ENCODE results near the gene SYNGR3. TPM values are rescaled to one million over a fixed set of nuclear protein-coding genes. Genes with fewer than 3 reads are reported as not detected.
"Not testable (repeated sequence)": the region's sequence is repeated elsewhere in the genome, so short reads cannot be mapped to it uniquely, and the experiment has no call there.

The SYNGR3 gene
- total RNA-seq, 1 experiment from 2014 or later = 4.0 TPM

- no peak for DNase-seq (ENCODE audit: extremely low read depth, low read depth)
Measured at GRCh38 chr16:2026461-2027023, 36.8 kb downstream of the SYNGR3 start, which contains the start of gene NHERF2. Gene NHERF2, plus strand, starts transcription at chr16:2026902. Its CDS starts 104 bp downstream, at chr16:2027006.

GRCh38 chr16:2027024-2028010 is 37.5 kb downstream of the SYNGR3 start:
- no peak for DNase-seq (ENCODE audit: extremely low read depth, low read depth)

- DNase-seq (ENCODE audit: extremely low read depth, low read depth) = no peak
Measured at GRCh38 chr16:2028146-2028545, 38.4 kb downstream of the SYNGR3 start.

GRCh38 chr16:2028620-2029220 is 39.0 kb downstream of the SYNGR3 start:
- no peak for DNase-seq (ENCODE audit: extremely low read depth, low read depth)

- DNase-seq (ENCODE audit: extremely low read depth, low read depth) = no peak
Measured at GRCh38 chr16:2029350-2029749, 39.6 kb downstream of the SYNGR3 start.

- DNase-seq (ENCODE audit: extremely low read depth, low read depth) = no peak
Measured at GRCh38 chr16:2030036-2030435, 40.3 kb downstream of the SYNGR3 start.

GRCh38 chr16:2031081-2031577 is 41.4 kb downstream of the SYNGR3 start:
- DNase-seq (ENCODE audit: extremely low read depth, low read depth) = no peak

GRCh38 chr16:2032285-2033056 is 42.7 kb downstream of the SYNGR3 start:
- no peak for DNase-seq (ENCODE audit: extremely low read depth, low read depth)

- DNase-seq (ENCODE audit: extremely low read depth, low read depth) = no peak
Measured at GRCh38 chr16:2033057-2033908, 43.5 kb downstream of the SYNGR3 start.

- not testable (repeated sequence) for DNase-seq (ENCODE audit: extremely low read depth, low read depth)
Measured at GRCh38 chr16:2033909-2034695, 44.3 kb downstream of the SYNGR3 start.

GRCh38 chr16:2034696-2035430 is 45.1 kb downstream of the SYNGR3 start:
- DNase-seq (ENCODE audit: extremely low read depth, low read depth) = no peak

- DNase-seq (ENCODE audit: extremely low read depth, low read depth) = no peak
Measured at GRCh38 chr16:2035431-2036199, 45.8 kb downstream of the SYNGR3 start.

- no peak for DNase-seq (ENCODE audit: extremely low read depth, low read depth)
Measured at GRCh38 chr16:2036200-2036966, 46.6 kb downstream of the SYNGR3 start.

GRCh38 chr16:2037115-2037514 is 47.3 kb downstream of the SYNGR3 start:
- no peak for DNase-seq (ENCODE audit: extremely low read depth, low read depth)

- DNase-seq (ENCODE audit: extremely low read depth, low read depth) = no peak
Measured at GRCh38 chr16:2037647-2038381, 48.0 kb downstream of the SYNGR3 start.
